HepG2 (cell line): ENCODE results near the gene DZANK1. TPM values are rescaled to one million over a fixed set of nuclear protein-coding genes. Genes with fewer than 3 reads are reported as not detected.

Experiments used
- ATAC-seq: fragments of 200-7000 bp; cut with Tn5 transposase; 3 replicates; pipeline ENCODE4 v1.9.1; 2020; ENCODE audit warnings: mild to moderate bottlenecking, moderate library complexity
- BruUV-seq: library from RNA; stranded (reverse); fragments of 400-500 nt; replicated peaks from 2 replicates; lab custom pipeline; 2021; lab: Mats Ljungman, UMichigan
- CTCF ChIA-PET: fragments of 300-600 bp; formaldehyde crosslinking; extraction: SDS; loops from one replicate; lab custom pipeline; 2021; ENCODE audit warnings: low total read pairs, inconsistent platforms, low intra/inter-chr PET ratio; lab: Yijun Ruan, JAX
- POLR2A ChIA-PET: fragments of 350-600 bp; sonication (Branson Sonifier 250); formaldehyde crosslinking; loops from one replicate; lab custom pipeline; 2020; ENCODE audit warnings: antibody characterized with exemption, inconsistent platforms; lab: Yijun Ruan, JAX
- DNase-seq: peaks from one replicate; pipeline ENCODE4 v3.0.0-alpha.2; 2015; ENCODE audit warnings: low spot score
- FAIRE-seq: peaks from 3 replicates; lab custom pipeline; 2011; peaks lifted over from hg19 to GRCh38; lab: Jason Lieb, UNC
- H2AFZ ChIP-seq: one replicate; pipeline ENCODE4 v1.6.1; 2011; ENCODE audit warnings: low read length, inconsistent platforms
- H3K27ac ChIP-seq: fragments of 300-600 bp; 3 replicates; pipeline ENCODE4 v1.8.0; 2011; ENCODE audit warnings: mixed run types, mild to moderate bottlenecking, mixed read lengths, low read length, inconsistent platforms; ENCODE audit not compliant: insufficient read depth; ENCODE audit errors: extremely low read length
- H3K27me3 ChIP-seq, 2 experiments: fragments of 200-600 bp in 1 of 2; 2 replicates in 1 of 2; 3 replicates in 1 of 2; pipeline versions ENCODE4 v1.6.0 to v1.8.0; 2011; ENCODE audit warnings: low read length in 2 of 2, mild to moderate bottlenecking in 2 of 2, moderate library complexity in 2 of 2, inconsistent platforms in 1 of 2; ENCODE audit not compliant: insufficient read depth in 2 of 2, control insufficient read depth in 1 of 2
- H3K36me3 ChIP-seq, 2 experiments: fragments of 200-600 bp in 1 of 2; replicated peaks in 1 of 2; 2 replicates in 1 of 2; 3 replicates in 1 of 2; pipeline versions ENCODE4 v1.5.1 to v1.8.0; 2011; ENCODE audit warnings: low read length in 2 of 2, inconsistent platforms in 1 of 2; ENCODE audit not compliant: insufficient read depth in 2 of 2, control insufficient read depth in 1 of 2
- H3K4me1 ChIP-seq: 2 replicates; pipeline ENCODE4 v1.5.1; 2012; ENCODE audit warnings: low read length, inconsistent platforms; ENCODE audit not compliant: insufficient read depth
- H3K4me2 ChIP-seq: 2 replicates; pipeline ENCODE4 v1.6.0; 2011; ENCODE audit warnings: low read depth, low read length, inconsistent platforms
- H3K4me3 ChIP-seq, 3 experiments: fragments of 200-600 bp in 1 of 3; sonication (generic), shearing (Covaris generic) in 1 of 3; replicated peaks in 1 of 3; 2 replicates each; pipeline ENCODE4 v1.5.1; 2011 to 2016; ENCODE audit warnings: low read length in 3 of 3, inconsistent platforms in 2 of 3, low read depth in 2 of 3, mild to moderate bottlenecking in 2 of 3, control low read depth in 1 of 3, mixed read lengths in 1 of 3; ENCODE audit not compliant: insufficient read depth in 1 of 3
- H3K79me2 ChIP-seq: one replicate; pipeline ENCODE4 v1.6.1; 2011; ENCODE audit warnings: low read length, inconsistent platforms; ENCODE audit not compliant: insufficient read depth
- H3K9ac ChIP-seq: 2 replicates; pipeline ENCODE4 v1.6.0; 2011; ENCODE audit warnings: mild to moderate bottlenecking, low read depth, low read length, inconsistent platforms; ENCODE audit not compliant: insufficient read depth
- H3K9me3 ChIP-seq: 2 replicates; pipeline ENCODE4 v1.5.1; 2012; ENCODE audit warnings: mild to moderate bottlenecking, low read length
- H4K20me1 ChIP-seq: 2 replicates; pipeline ENCODE4 v1.6.0; 2011; ENCODE audit warnings: inconsistent platforms, mild to moderate bottlenecking, low read length, moderate library complexity; ENCODE audit not compliant: insufficient read depth
- ATF7-NPFF ChIP-seq: sonication (generic); formaldehyde crosslinking; IDR thresholded peaks from 2 replicates; pipeline ENCODE4 v1.8.1; 2023; ENCODE audit warnings: mild to moderate bottlenecking, low read depth, missing genetic modification reagents, moderate library complexity
- GABPB1 ChIP-seq: IDR thresholded peaks from 2 replicates; pipeline ENCODE4 v1.6.1; 2016; ENCODE audit warnings: mild to moderate bottlenecking, missing genetic modification reagents, moderate library complexity, missing compliant biosample characterization
- NFYC ChIP-seq: IDR thresholded peaks from 2 replicates; pipeline ENCODE4 v1.6.1; 2016; ENCODE audit warnings: missing genetic modification reagents, missing compliant biosample characterization
- RORA ChIP-seq: sonication (generic); formaldehyde crosslinking; IDR thresholded peaks from 2 replicates; pipeline ENCODE4 v1.5.0; 2020; ENCODE audit warnings: mild to moderate bottlenecking, missing genetic modification reagents, moderate library complexity
- ZBTB1 ChIP-seq: sonication (generic); formaldehyde crosslinking; IDR thresholded peaks from 2 replicates; pipeline ENCODE4 v1.4.0; 2020; ENCODE audit warnings: missing genetic modification reagents, borderline replicate concordance
- ZNF121 ChIP-seq: sonication (generic); formaldehyde crosslinking; IDR thresholded peaks from 2 replicates; pipeline ENCODE4 v1.5.0; 2020; ENCODE audit warnings: mild to moderate bottlenecking, missing genetic modification reagents
- ZNF234 ChIP-seq: sonication (generic); formaldehyde crosslinking; conservative IDR thresholded peaks from 2 replicates; pipeline ENCODE4 v1.5.1; 2020; ENCODE audit warnings: mild to moderate bottlenecking, missing genetic modification reagents
- ZNF431 ChIP-seq: sonication (generic); formaldehyde crosslinking; IDR thresholded peaks from 2 replicates; pipeline ENCODE4 v1.9.0; 2022; ENCODE audit warnings: missing genetic modification reagents, low read depth, mild to moderate bottlenecking, borderline replicate concordance
- ZSCAN30 ChIP-seq: sonication (generic); formaldehyde crosslinking; IDR thresholded peaks from 2 replicates; pipeline ENCODE4 v1.5.0; 2020; ENCODE audit warnings: mild to moderate bottlenecking, missing genetic modification reagents
- WGBS: methylation state at CpG from one replicate; pipeline ENCODE4 v1.1.6; 2017; ENCODE audit warnings: low lambda C conversion rate; 5-methylcytosine and 5-hydroxymethylcytosine counted together
- in situ Hi-C: cut with HindIII; loops from 2 replicates; pipeline ENCODE4 v1.10.0; 2017; ENCODE audit warnings: low pct_unique_long_range_greater_than_20kb; ENCODE audit not compliant: extremely low pct_ligation_motif_present
- intact Hi-C: fragments of 100-400 bp; cut with micrococcal nuclease; formaldehyde crosslinking; loops from one replicate; pipeline ENCODE4 v1.10.0; 2022; ENCODE audit not compliant: unreplicated experiment
- polyA plus RNA-seq, 8 experiments: library from polyadenylated mRNA; depleted of rRNA in 3 of 8; stranded (reverse) in 7 of 8; unstranded in 1 of 8; fragments of >200 nt; fragmentation: Illumina TruSeq in 4 of 8; extraction: Trizol in 4 of 8; gene quantifications; 2 replicates each; pipeline versions ENCODE4 v1.2.1 to v1.2.3, GENCODE V29; 2011 to 2016; ENCODE audit warnings: low read depth in 4 of 8, missing spikeins in 1 of 8, mixed read lengths in 1 of 8; ENCODE audit not compliant: insufficient read depth in 1 of 8
- total RNA-seq, 5 experiments: library from RNA; depleted of rRNA; stranded (reverse); fragments of >200 nt; fragmentation: Illumina TruSeq; extraction: Trizol; gene quantifications; 2 replicates each; pipeline ENCODE4 v1.2.3, GENCODE V29; 2016; ENCODE audit warnings: low read depth in 1 of 5
- TF ChIP-seq, protein P1 (sequence below): sonication (generic); formaldehyde crosslinking; IDR thresholded peaks from 2 replicates; pipeline ENCODE4 v1.8.1; 2023; ENCODE audit warnings: mild to moderate bottlenecking, missing genetic modification reagents, borderline replicate concordance
- TF ChIP-seq, protein P2 (sequence below): fragments of 450-650 bp; IDR thresholded peaks from 2 replicates; pipeline ENCODE4 v1.6.1; 2017; ENCODE audit warnings: mild to moderate bottlenecking

Gene DZANK1
- total and polyA plus RNA-seq, 2 of the 13 experiments (the other 11 are each of a cell fraction or from before 2014, with no cell fraction given) = 1.6 to 3.2 TPM

DNA sequence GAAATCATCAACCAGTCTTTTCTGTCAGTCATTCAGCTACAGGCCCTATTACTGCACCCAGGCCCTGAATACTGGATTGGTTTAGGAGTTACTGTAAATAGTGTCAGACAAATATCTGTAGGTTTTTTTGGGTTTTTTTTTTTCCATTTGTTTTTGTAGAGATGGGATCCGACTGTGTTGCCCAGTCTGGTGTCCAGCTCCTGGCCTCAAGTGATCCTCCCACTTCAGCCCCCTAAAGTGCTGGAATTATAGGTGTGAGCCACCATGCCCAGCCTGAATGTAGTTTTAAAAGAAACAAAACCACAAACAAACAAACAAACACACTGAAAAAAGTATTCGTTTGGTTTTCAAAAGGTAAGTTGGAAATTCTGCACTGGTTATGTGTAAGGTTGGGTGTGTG, 39.6 kb downstream of the DZANK1 start:
- POLR2A ChIA-PET = no interaction called here
- no peak overlapping the region for H3K27ac ChIP-seq
- ATAC-seq = no peak
- intact Hi-C loops (no loop called here), in situ Hi-C loops (no loop called here)
- H2AFZ ChIP-seq = no peak overlapping the region
- no TSS peak for BruUV-seq
- H3K4me1 ChIP-seq = peaks cover 10% of the 10 kb centered on the region
- CTCF ChIA-PET = no interaction called here
- no peak overlapping the region for H3K4me2 ChIP-seq
- no peaks in the 10 kb centered on the region for H3K27me3 ChIP-seq
- no peak overlapping the region for H3K9ac ChIP-seq
- H3K9me3 ChIP-seq = no peaks in the 10 kb centered on the region
- 86% methylated on average over 2 of the region's 2 CpGs for WGBS
- TF ChIP-seq ZNF121 (CRISPR knock-in tag) = peak; percentile 65; the same call in 1 of the 2 replicates
- TF ChIP-seq NFYC (CRISPR knock-in tag) = no peak
- TF ChIP-seq, all 625 proteins: peak for 1
- no peak for FAIRE-seq
- DNase-seq = no peak
- Histone ChIP-seq H3K79me2 (no peaks in the 10 kb centered on the region), H3K36me3 (no peaks in the 10 kb centered on the region), H3K4me3 (no peak overlapping the region), H4K20me1 (no peaks in the 10 kb centered on the region)

DNA sequence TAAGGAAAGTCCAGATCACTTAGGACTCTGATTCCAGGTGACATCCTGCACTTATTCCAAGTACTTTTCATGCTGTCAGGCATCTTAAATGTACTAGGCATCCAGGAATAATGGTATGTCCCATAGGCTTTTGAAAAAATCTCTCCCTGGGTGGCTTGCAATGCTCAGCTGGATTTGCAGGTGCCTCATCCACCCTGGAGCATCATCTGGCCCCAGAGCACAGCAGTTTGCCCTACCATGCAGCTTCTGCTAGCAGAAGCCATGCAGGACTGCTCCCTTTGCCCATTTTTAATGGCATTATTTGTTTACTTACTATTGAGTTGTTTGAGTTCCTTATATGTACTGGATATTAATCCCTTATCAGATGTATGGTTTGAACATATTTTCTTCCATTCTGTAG, 45.2 kb downstream of the DZANK1 start:
- TF ChIP-seq ZBTB1 (CRISPR knock-in tag) = no peak
- TF ChIP-seq GABPB1 (CRISPR knock-in tag) = no peak
- TF ChIP-seq ATF7-NPFF (CRISPR knock-in tag) = no peak
- no peak for TF ChIP-seq ZNF431 (CRISPR knock-in tag)
- no peak for TF ChIP-seq ZSCAN30 (CRISPR knock-in tag)
- TF ChIP-seq RORA = no peak
- TF ChIP-seq, protein P1, sequence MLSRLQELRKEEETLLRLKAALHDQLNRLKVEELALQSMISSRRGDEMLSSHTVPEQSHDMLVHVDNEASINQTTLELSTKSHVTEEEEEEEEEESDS (CRISPR knock-in tag) = no peak
- TF ChIP-seq, protein P2, sequence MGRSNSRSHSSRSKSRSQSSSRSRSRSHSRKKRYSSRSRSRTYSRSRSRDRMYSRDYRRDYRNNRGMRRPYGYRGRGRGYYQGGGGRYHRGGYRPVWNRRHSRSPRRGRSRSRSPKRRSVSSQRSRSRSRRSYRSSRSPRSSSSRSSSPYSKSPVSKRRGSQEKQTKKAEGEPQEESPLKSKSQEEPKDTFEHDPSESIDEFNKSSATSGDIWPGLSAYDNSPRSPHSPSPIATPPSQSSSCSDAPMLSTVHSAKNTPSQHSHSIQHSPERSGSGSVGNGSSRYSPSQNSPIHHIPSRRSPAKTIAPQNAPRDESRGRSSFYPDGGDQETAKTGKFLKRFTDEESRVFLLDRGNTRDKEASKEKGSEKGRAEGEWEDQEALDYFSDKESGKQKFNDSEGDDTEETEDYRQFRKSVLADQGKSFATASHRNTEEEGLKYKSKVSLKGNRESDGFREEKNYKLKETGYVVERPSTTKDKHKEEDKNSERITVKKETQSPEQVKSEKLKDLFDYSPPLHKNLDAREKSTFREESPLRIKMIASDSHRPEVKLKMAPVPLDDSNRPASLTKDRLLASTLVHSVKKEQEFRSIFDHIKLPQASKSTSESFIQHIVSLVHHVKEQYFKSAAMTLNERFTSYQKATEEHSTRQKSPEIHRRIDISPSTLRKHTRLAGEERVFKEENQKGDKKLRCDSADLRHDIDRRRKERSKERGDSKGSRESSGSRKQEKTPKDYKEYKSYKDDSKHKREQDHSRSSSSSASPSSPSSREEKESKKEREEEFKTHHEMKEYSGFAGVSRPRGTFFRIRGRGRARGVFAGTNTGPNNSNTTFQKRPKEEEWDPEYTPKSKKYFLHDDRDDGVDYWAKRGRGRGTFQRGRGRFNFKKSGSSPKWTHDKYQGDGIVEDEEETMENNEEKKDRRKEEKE = no peak
- TF ChIP-seq ZNF234 (CRISPR knock-in tag) = no peak
- Histone ChIP-seq H3K27ac (no peak overlapping the region), H3K79me2 (no peaks in the 10 kb centered on the region), H3K27me3 (no peaks in the 10 kb centered on the region), H3K4me1 (peaks cover 5% of the 10 kb centered on the region), H3K9ac (no peak overlapping the region), H3K9me3 (no peaks in the 10 kb centered on the region), H4K20me1 (no peaks in the 10 kb centered on the region), H3K36me3 (no peaks in the 10 kb centered on the region), H3K4me2 (no peak overlapping the region), H3K4me3 (no peak overlapping the region), H2AFZ (no peak overlapping the region)
- POLR2A ChIA-PET = no interaction called here
- intact Hi-C loops (no loop called here), in situ Hi-C loops (no loop called here)
- CTCF ChIA-PET = no interaction called here
- BruUV-seq = no TSS peak
- DNase-seq = no peak
- no peak for ATAC-seq
- no peak for FAIRE-seq
